GM12865 (cell line): Measurements from ENCODE around the gene FLNC.
A peak's percentile ranks its signal among the peaks of the same experiment; 100 is the strongest.

Experiments used
- DNase-seq: peaks from one replicate; pipeline ENCODE4 v3.0.0; 2010; ENCODE audit warnings: low read depth
- H3K4me3 ChIP-seq: 2 replicates; pipeline ENCODE4 v1.5.1; 2011; ENCODE audit warnings: mild to moderate bottlenecking, low read depth, low read length, control low read depth
- TF ChIP-seq, protein P1 (sequence below): IDR thresholded peaks from 2 replicates; pipeline ENCODE4 v1.5.1; 2011; ENCODE audit warnings: low read length, control low read depth, low read depth, inconsistent platforms; ENCODE audit not compliant: insufficient read depth; ENCODE audit errors: missing control alignments

FLNC gene

GRCh38 chr7:128849156-128849515 is 18.9 kb downstream of the FLNC start:
- TF ChIP-seq, protein P1, sequence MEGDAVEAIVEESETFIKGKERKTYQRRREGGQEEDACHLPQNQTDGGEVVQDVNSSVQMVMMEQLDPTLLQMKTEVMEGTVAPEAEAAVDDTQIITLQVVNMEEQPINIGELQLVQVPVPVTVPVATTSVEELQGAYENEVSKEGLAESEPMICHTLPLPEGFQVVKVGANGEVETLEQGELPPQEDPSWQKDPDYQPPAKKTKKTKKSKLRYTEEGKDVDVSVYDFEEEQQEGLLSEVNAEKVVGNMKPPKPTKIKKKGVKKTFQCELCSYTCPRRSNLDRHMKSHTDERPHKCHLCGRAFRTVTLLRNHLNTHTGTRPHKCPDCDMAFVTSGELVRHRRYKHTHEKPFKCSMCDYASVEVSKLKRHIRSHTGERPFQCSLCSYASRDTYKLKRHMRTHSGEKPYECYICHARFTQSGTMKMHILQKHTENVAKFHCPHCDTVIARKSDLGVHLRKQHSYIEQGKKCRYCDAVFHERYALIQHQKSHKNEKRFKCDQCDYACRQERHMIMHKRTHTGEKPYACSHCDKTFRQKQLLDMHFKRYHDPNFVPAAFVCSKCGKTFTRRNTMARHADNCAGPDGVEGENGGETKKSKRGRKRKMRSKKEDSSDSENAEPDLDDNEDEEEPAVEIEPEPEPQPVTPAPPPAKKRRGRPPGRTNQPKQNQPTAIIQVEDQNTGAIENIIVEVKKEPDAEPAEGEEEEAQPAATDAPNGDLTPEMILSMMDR, result no peak
- no peak for DNase-seq
- H3K4me3 ChIP-seq, result no peak overlapping the region

- no peak overlapping the region for H3K4me3 ChIP-seq
- DNase-seq, result no peak
- TF ChIP-seq, protein P1, result no peak
These were observed 19.7 kb downstream of the FLNC start for GRCh38 chr7:128849804-128850490.

- no peak overlapping the region for H3K4me3 ChIP-seq
- no peak for DNase-seq
- TF ChIP-seq, protein P1, result no peak
These were observed 22.5 kb downstream of the FLNC start for GRCh38 chr7:128852537-128853254.

DNA sequence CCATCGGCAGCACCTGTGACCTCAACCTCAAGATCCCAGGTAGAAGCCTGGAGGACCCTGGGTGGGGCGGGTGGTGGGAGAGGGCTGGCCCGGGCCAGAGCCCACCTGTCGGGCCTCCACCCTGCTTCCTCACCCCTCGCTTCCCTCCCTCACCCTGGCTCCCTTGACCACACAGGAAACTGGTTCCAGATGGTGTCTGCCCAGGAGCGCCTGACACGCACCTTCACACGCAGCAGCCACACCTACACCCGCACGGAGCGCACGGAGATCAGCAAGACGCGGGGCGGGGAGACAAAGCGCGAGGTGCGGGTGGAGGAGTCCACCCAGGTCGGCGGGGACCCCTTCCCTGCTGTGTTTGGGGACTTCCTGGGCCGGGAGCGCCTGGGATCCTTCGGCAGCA is 23.6 kb downstream of the FLNC start:
- TF ChIP-seq, protein P1, result no peak
- no peak overlapping the region for H3K4me3 ChIP-seq
- DNase-seq, result no peak

DNA sequence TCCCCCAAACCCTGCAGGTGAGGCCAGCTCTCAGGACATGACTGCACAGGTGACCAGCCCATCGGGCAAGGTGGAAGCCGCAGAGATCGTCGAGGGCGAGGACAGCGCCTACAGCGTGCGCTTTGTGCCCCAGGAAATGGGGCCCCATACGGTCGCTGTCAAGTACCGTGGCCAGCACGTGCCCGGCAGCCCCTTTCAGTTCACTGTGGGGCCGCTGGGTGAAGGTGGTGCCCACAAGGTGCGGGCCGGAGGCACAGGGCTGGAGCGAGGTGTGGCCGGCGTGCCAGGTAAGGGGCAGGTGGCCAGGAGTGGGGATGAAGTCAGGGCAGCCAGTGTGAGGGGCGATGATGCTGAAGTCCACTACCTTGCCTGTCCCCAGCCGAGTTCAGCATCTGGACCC is 24.2 kb downstream of the FLNC start:
- H3K4me3 ChIP-seq, result no peak overlapping the region
- no peak for DNase-seq
- TF ChIP-seq, protein P1, result no peak

DNA sequence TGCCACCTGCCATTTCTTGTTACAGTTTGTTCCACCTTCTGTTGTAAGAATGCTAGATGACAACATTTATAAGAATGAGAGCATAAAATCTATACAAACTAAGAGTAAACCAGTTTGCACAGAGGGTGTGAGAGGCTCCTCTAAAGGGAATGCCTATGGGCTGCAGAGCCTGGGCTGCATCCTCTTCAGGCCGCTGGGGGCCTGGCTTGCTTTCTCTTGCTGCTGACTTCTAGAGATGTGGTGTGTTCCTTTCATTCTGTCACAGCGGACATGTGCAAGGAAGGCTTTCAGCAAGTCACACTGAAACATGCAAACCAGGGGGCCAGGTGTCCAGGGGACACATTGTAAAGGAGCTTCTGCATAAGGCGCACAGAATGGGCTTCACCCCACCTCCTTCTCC is 25.4 kb downstream of the FLNC start:
- H3K4me3 ChIP-seq, result no peak overlapping the region
- TF ChIP-seq, protein P1, result no peak
- DNase-seq, result peak; percentile 44
